Measurements from ENCODE around the gene TIPARP. TPM values are rescaled to one million over a fixed set of nuclear protein-coding genes. Genes with fewer than 3 reads are reported as not detected.

TIPARP gene
- polyA plus RNA-seq (ENCODE audit: insufficient read length in 4 of 4), result 10 to 100 TPM; 22.0 to 48.8 (median 30.7) TPM

GRCh38 chr3:156674046-156674910, at the start of gene TIPARP:
TIPARP (plus strand) TSS chr3:156674590; CDS start chr3:156677698, 3,108 bp downstream.
- DNase-seq (ENCODE audit: low read depth in 4 of 4, low spot score in 3 of 4), result peak; percentile 97 to 98 (median 98)

DNA sequence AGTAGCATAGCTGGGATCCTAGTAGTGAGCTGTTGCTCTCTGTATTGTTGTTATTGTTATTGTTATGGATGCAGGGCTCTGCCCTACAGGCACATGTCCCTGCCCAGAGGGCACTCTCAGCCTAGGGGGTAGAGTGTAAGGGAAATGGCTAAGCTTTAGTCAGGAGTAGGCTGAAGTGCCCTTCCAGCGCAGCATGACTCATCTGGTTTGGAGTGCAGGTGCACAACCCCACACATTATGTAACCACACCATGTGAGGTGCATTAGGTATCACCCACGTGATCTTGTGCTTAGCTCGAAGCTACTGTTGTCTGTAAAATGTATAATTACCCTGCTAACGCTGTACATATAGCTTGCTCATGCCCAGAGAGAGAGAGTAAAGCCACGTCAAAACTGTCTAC, 48.3 kb upstream of the TIPARP start:
- no peak for DNase-seq (ENCODE audit: low read depth in 4 of 4, low spot score in 3 of 4)

DNA sequence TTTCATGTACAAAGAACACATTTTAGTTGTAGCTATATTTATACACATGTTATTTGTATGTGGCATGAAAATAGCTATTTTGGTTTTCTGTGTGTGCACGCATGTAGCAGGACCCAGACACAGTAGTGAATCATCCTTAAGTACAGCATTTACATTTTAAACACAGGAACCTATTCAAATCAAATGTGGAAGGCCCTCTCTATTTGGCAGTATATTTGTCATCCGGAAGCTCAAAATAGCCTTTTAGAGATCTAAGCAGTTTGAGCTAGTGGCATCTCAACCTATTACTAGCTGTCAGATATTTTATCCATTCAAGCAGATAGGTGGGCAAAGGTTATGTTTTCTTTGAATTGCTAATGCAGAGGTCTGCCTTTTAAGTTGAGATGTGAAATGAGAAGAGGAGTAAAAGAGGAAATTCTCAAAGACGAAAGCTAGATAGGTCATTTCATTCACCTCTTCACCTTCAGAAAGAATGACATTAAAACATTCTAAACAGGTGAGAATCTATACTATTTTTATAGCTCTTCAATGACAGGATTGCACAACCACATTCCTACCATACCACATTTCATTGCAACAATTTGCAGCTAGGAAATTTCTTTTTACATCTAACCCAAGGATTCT, 46.3 kb upstream of the TIPARP start:
- DNase-seq (ENCODE audit: low read depth in 4 of 4, low spot score in 3 of 4), result no peak

DNA sequence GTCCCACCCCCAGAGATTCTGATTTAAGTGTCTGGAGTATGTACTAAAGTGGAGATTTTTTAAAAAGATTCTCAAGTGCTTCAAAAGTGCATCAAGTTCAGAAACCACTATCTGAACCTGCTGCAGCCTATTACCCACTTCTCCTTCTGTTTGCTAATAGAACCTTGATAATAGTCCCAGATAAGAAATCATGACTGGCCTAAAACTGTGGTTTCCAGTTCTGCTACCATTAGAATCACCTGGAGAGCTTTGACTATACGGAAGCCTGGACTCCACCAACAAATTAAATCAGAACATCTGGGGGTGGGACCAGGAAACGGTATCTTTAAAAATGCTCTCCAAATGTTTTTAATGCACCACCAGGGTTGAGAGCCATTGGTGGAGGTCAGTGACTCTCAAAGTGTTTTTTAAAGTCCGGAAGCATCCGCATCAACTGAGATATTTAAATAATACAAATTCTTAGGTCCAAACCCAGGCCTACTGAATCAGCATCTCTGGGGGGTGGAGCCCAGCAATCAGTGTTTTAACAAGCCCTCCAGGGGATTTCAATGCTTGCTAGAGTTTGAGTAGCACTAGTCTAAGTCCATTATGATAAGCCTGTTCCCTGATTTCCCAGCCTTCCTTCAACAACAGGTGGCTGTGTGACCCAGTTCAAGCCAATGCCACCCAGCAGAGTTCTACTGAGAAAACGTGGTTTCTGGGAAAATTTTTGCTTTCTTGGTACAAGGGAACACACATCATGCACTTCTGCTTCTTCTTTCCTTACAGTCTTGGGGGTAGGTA, 45.4 kb upstream of the TIPARP start:
- DNase-seq (ENCODE audit: low read depth in 4 of 4, low spot score in 3 of 4), result no peak

DNA sequence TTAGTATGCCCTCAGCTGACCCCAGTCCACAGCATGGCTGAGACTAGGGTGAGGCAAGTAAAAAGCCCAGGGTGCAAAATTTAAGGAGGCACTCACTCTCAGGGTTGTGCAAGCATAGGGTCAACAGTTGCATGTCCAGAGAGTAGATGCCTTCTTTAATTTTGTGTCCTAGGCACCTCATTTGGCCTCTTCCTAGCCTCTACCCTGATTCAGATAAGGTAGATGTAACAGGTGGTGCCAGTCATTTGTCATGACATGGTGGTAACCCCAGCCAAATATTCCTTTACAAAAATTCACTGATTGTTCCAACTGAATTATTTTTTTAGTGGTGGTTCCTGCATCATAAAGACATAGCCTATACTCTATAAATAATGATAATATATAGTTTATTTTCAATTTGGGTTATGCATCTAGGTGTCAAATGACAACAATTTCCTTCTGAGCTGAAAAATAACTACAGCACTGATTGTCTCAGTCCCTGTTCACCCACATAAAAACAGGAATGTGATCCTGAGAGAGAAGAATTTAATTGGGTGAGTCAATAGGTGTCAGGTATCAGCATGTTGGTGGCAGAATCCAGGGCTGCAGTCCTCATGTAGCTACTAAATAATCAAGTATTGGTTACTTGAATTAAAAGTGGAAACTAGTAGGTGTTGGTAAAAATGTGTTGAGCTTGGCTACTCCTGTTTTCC, 44.2 kb upstream of the TIPARP start:
- no peak for DNase-seq (ENCODE audit: low read depth in 4 of 4, low spot score in 3 of 4)

GRCh38 chr3:156630773-156631093, 43.7 kb upstream of the TIPARP start:
- no peak for DNase-seq (ENCODE audit: low read depth in 4 of 4, low spot score in 3 of 4)

DNA sequence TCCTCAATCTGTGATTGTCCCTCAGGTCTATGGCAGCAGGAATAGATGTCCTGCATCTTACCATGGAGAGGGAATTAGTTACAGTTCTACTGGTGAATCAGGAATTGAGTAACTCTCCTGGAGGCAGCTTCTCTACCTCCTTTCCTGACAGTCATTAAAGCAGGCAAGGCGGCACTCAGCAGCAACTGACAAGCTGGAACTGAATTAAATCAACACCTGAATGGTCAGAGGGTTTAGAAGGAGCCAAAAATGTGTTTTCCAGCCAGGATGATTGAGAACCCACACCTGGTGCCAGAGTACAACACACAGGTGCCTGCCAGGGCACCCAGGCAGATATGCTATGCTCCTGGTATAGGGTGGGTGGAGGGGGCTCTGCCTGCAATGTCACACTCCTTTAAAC, 43.1 kb upstream of the TIPARP start:
- DNase-seq (ENCODE audit: low read depth in 4 of 4, low spot score in 3 of 4), result no peak

- no peak for DNase-seq (ENCODE audit: low read depth in 4 of 4, low spot score in 3 of 4)
Observed at GRCh38 chr3:156632601-156633000, 41.8 kb upstream of the TIPARP start.

GRCh38 chr3:156633335-156633734, 41.1 kb upstream of the TIPARP start:
- no peak for DNase-seq (ENCODE audit: low read depth in 4 of 4, low spot score in 3 of 4)

GRCh38 chr3:156635034-156635433, 39.4 kb upstream of the TIPARP start:
- no peak for DNase-seq (ENCODE audit: low read depth in 4 of 4, low spot score in 3 of 4)

DNA sequence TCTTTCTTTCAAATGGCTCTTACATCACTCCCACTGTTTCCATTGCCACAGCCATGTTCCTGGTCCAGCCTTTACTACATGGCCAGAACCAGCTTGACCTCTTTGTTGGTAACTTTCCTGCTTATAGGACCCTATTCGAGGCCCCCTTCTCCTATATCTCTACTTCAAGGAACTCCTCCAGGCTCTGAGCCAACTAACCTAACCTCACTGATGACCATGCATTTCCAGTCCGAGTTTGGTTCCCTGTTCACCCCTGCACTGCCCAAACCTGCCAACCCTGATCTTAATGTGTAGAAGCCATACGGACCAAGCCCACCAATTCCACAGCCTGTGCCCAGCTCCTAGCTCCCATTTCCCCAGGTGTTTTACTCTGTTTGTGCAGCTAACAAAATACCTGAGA, 38.4 kb upstream of the TIPARP start:
- no peak for DNase-seq (ENCODE audit: low read depth in 4 of 4, low spot score in 3 of 4)

DNA sequence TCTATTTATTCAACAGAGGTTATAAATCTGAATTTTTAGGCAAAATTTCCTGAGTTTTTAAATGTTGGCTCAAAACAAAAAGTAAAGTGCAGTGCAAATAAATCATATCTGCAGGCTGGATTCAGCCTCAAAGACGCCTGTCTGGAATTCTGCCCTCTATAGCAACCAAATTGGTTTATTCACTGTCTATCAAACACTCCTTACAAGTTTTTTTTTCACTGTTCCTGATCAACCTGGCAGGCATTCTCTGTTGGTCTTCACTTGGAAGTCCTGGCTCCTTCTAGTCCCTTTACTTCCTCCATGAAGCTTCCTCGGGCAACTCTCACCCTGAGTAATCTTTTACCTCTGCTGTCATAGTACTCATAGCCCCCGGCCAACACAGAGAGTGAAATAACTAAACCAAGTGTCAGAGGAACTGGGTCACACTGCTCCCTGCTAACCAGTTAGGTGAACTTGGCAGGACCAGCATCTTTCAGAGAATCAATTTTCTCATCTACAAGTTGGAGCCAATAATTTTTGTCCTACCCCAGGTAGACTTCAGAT, 36.8 kb upstream of the TIPARP start:
- DNase-seq (ENCODE audit: low read depth in 4 of 4, low spot score in 3 of 4), result no peak

GRCh38 chr3:156638271-156638670, 36.1 kb upstream of the TIPARP start:
- no peak for DNase-seq (ENCODE audit: low read depth in 4 of 4, low spot score in 3 of 4)

DNA sequence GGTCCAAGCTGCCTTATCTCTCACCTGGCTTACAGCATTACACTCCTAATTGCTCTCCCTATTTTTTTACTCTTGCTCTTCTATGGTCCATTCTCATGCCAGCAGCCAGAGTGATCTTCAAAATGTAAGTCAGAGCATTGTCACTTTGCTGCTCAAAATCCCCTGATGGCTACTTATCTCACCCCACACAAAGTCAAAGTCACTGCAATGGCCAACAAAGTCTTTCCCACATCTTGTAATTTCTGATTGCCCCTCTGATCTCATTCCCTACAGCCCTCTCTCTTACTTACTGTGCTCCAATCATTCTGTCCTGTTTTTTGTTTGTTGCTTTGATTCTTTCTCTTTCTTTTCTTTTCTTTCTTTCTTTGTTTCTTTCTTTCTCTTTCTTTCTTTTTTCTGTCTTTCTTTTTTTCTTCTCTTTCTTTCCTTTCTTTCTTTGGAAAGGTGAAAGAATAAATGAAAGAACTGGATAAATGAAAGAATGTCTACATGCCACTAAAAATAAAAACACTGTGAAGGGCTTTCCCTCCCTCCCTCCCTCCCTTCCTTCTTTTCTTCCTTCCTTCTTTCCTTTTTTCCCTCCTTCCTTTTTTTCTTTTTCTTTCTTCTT, 34.9 kb upstream of the TIPARP start:
- DNase-seq (ENCODE audit: low read depth in 4 of 4, low spot score in 3 of 4), result no peak

DNA sequence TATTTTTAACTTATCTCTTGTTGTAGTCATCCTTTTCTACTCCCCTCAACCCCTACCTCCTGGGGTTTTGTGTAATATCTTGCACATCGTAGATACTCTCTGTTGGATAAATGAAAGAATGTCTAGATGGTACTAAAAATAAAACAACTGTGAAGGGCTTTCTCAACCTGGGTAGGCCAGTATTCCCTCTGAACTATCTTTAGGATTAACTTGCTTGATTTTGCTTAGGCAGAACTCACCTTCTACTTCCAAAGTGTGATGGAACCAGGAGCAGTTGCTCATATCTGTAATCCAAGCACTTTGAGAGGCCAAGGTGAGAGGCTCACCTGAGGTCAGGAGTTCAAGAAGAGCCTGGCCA, 32.8 kb upstream of the TIPARP start:
- no peak for DNase-seq (ENCODE audit: low read depth in 4 of 4, low spot score in 3 of 4)

DNA sequence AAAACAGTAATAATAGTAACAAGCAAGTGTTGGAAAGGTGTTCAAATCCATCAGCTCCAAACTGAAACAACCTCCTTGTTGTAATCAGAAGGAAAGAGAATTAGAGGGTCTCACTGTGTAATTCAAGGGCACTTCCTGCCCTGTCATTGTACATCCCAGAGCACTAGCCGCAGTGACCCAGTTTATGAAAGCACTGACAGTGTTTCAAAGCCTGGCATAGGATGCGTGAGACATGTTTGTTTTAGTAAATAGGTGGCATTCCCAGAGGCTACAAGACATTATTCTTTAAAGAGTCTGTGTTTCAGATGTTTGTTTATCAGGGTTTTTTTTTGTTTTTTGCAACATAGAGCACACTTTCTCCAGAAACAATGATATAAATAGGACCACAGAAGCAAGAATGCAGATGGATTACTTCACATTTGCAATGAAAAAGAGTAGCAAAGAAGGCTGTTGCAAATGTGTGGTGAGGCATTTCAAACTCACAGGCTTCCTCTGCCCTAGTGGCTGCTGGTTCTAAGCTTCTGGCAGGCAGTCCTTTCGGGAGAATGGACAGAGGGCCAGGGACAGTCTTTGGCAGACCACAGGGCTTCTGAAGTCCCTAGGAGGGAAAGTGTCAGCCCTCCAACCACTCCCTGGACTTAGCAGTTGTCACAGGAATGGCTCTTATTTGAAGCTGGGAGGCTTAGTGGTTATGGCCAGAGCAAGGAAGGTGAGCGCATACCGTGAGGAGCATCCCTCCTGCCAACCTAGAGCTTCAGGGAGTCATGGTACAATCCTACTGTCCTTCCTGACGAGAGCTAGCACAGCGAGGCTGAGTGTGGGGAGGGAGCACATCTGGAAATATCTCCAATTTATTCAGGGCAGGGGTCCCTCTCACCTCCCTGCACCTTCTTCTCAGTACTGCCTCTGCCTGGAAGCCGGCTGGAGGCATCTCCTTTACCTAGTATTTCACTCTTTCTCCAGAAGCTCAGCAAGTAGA, 31.4 kb upstream of the TIPARP start:
- no peak for DNase-seq (ENCODE audit: low read depth in 4 of 4, low spot score in 3 of 4)

GRCh38 chr3:156643729-156644389, 30.5 kb upstream of the TIPARP start:
- no peak for DNase-seq (ENCODE audit: low read depth in 4 of 4, low spot score in 3 of 4)

- no peak for DNase-seq (ENCODE audit: low read depth in 4 of 4, low spot score in 3 of 4)
Observed at GRCh38 chr3:156644958-156645357, 29.4 kb upstream of the TIPARP start.

DNA sequence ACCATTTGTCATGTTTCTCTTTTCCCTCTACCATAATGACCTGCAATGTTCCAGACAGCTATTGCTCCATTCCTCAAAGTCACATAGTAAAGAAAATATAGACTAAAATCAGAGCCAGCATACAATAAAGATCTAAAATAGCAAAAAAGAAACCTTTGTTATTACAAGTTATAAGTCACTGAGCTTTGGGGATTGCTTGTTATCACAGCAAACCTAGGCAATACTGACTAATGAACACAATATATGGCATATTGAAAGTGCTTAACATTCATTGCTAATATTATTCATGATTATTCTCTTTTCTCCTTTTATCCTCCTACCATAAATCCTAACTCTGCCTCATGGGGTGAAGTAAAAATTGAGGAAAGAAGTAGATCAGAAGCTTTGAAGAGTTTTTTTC, 27.4 kb upstream of the TIPARP start:
- DNase-seq (ENCODE audit: low read depth in 4 of 4, low spot score in 3 of 4), result no peak
